PC-9 (cell line): ENCODE results near the gene CRTC1.

Experiments
- EZH2 ChIP-seq: fragments of 200-600 bp; sonication (generic); IDR thresholded peaks from 2 replicates; pipeline ENCODE4 v1.8.0; 2017; ENCODE audit warnings: antibody characterized with exemption, low read depth
- TF ChIP-seq, protein P1 (sequence below): fragments of 200-600 bp; sonication (generic); conservative IDR thresholded peaks from 2 replicates; pipeline ENCODE4 v1.6.1; 2017; ENCODE audit warnings: mixed run types, antibody characterized with exemption, mild to moderate bottlenecking, moderate library complexity

DNA sequence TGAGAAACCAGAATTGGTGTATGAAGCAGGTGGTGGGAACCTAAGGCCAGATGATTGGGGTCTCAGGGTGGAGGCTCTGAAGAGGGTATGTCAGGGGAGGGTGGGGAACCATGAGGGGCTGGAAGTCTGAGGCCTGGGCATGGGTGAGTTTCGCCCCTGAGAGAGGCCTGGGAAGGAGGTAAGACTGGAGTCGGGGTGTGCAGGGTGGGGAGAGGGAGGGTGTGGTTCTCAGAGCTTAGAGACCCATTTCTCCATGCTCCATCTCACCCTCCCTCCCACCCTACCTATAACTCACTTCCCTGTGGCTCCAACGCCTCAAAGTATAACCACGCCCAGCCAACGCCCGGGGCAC, 47.7 kb upstream of the CRTC1 start:
- TF ChIP-seq, protein P1, sequence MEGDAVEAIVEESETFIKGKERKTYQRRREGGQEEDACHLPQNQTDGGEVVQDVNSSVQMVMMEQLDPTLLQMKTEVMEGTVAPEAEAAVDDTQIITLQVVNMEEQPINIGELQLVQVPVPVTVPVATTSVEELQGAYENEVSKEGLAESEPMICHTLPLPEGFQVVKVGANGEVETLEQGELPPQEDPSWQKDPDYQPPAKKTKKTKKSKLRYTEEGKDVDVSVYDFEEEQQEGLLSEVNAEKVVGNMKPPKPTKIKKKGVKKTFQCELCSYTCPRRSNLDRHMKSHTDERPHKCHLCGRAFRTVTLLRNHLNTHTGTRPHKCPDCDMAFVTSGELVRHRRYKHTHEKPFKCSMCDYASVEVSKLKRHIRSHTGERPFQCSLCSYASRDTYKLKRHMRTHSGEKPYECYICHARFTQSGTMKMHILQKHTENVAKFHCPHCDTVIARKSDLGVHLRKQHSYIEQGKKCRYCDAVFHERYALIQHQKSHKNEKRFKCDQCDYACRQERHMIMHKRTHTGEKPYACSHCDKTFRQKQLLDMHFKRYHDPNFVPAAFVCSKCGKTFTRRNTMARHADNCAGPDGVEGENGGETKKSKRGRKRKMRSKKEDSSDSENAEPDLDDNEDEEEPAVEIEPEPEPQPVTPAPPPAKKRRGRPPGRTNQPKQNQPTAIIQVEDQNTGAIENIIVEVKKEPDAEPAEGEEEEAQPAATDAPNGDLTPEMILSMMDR, result no peak
- no peak for TF ChIP-seq EZH2
